SJSA1 (cell line): ENCODE results near the gene NKX6-2. TPM values are rescaled to one million over a fixed set of nuclear protein-coding genes. Genes with fewer than 3 reads are reported as not detected.
A peak's percentile ranks its signal among the peaks of the same experiment; 100 is the strongest.
"Not testable (repeated sequence)": the region's sequence is repeated elsewhere in the genome, so short reads cannot be mapped to it uniquely, and the experiment has no call there.

Experiments
- DNase-seq, 2 experiments: peaks; one replicate each; pipeline ENCODE4 v3.0.0-alpha.2; 2015 to 2020; ENCODE audit warnings: low spot score in 2 of 2, low read depth in 1 of 2
- H3K27ac ChIP-seq: fragments of 250-450 bp; sonication (Bioruptor Pico); 2 replicates; pipeline ENCODE4 v1.5.1; 2020; ENCODE audit warnings: mild to moderate bottlenecking, moderate library complexity
- H3K27me3 ChIP-seq: fragments of 250-450 bp; sonication (Bioruptor Pico); replicated peaks from 2 replicates; pipeline ENCODE4 v1.5.1; 2020; ENCODE audit warnings: mild to moderate bottlenecking, moderate library complexity
- H3K36me3 ChIP-seq: fragments of 250-450 bp; sonication (Bioruptor Pico); 2 replicates; pipeline ENCODE4 v1.5.1; 2020; ENCODE audit warnings: mild to moderate bottlenecking
- H3K4me1 ChIP-seq: fragments of 250-450 bp; sonication (Bioruptor Pico); replicated peaks from 2 replicates; pipeline ENCODE4 v1.6.1; 2021; ENCODE audit warnings: mild to moderate bottlenecking
- H3K4me3 ChIP-seq: fragments of 250-450 bp; sonication (Bioruptor Pico); 2 replicates; pipeline ENCODE4 v1.5.1; 2020; ENCODE audit warnings: mild to moderate bottlenecking
- H3K9me3 ChIP-seq: fragments of 250-450 bp; sonication (Bioruptor Pico); replicated peaks from 2 replicates; pipeline ENCODE4 v1.5.1; 2020; ENCODE audit warnings: mild to moderate bottlenecking
- total RNA-seq: library from RNA; depleted of rRNA; stranded (reverse); fragments of >200 nt; shearing (Covaris generic); gene quantifications from 2 replicates; pipeline ENCODE4 v1.2.3, GENCODE V29; 2014; rRNA removed

The NKX6-2 gene
- not detected in 2 replicates for total RNA-seq

GRCh38 chr10:132785723-132786475 is at the start of gene NKX6-2:
Gene NKX6-2 (minus strand): TSS chr10:132786147. CDS start chr10:132785948, 199 bp downstream.
- peaks cover 53% of the 10 kb centered on the region for H3K27me3 ChIP-seq

GRCh38 chr10:132834891-132835847 is 49.2 kb upstream of the NKX6-2 start:
- Histone ChIP-seq H3K27me3 (peaks cover 21% of the 10 kb centered on the region), H3K27ac (no peak overlapping the region), H3K4me1 (no peaks in the 10 kb centered on the region), H3K36me3 (no peaks in the 10 kb centered on the region), H3K9me3 (no peaks in the 10 kb centered on the region), H3K4me3 (no peak overlapping the region)
- peak in 1 of 2 experiments; percentile 37 for DNase-seq

More at GRCh38 chr10:132785723-132786475, at the start of gene NKX6-2:
- peaks cover 26% of the 10 kb centered on the region for H3K9me3 ChIP-seq
- DNase-seq, result no peak
- H3K4me1 ChIP-seq, result peaks cover 24% of the 10 kb centered on the region
- no peak within 1 kb of the TSS for H3K4me3 ChIP-seq
- peaks cover 21% of the 10 kb centered on the region for H3K36me3 ChIP-seq
- no peak within 1 kb of the TSS for H3K27ac ChIP-seq

GRCh38 chr10:132834311-132834761 is 48.4 kb upstream of the NKX6-2 start:
- peaks cover 24% of the 10 kb centered on the region for H3K27me3 ChIP-seq

GRCh38 chr10:132833421-132834111 is 47.6 kb upstream of the NKX6-2 start:
- Histone ChIP-seq H3K27ac (no peak overlapping the region), H3K9me3 (no peaks in the 10 kb centered on the region), H3K27me3 (peaks cover 28% of the 10 kb centered on the region), H3K4me3 (no peak overlapping the region), H3K4me1 (no peaks in the 10 kb centered on the region), H3K36me3 (no peaks in the 10 kb centered on the region)
- DNase-seq, result no peak

More at GRCh38 chr10:132834311-132834761, 48.4 kb upstream of the NKX6-2 start:
- H3K9me3 ChIP-seq, result no peaks in the 10 kb centered on the region
- H3K4me3 ChIP-seq, result no peak overlapping the region
- H3K27ac ChIP-seq, result no peak overlapping the region
- no peak for DNase-seq
- no peaks in the 10 kb centered on the region for H3K36me3 ChIP-seq
- H3K4me1 ChIP-seq, result no peaks in the 10 kb centered on the region

GRCh38 chr10:132832186-132832969 is 46.4 kb upstream of the NKX6-2 start:
- no peaks in the 10 kb centered on the region for H3K36me3 ChIP-seq
- peaks cover 28% of the 10 kb centered on the region for H3K27me3 ChIP-seq
- H3K9me3 ChIP-seq, result no peaks in the 10 kb centered on the region
- DNase-seq, result no peak
- no peak overlapping the region for H3K27ac ChIP-seq
- no peak overlapping the region for H3K4me3 ChIP-seq
- H3K4me1 ChIP-seq, result no peaks in the 10 kb centered on the region

- Histone ChIP-seq H3K27ac (no peak overlapping the region), H3K9me3 (no peaks in the 10 kb centered on the region), H3K27me3 (peaks cover 28% of the 10 kb centered on the region), H3K4me3 (no peak overlapping the region), H3K4me1 (no peaks in the 10 kb centered on the region), H3K36me3 (no peaks in the 10 kb centered on the region)
- no peak for DNase-seq
Observed at GRCh38 chr10:132829403-132829802, 43.5 kb upstream of the NKX6-2 start.

GRCh38 chr10:132828681-132829080 is 42.7 kb upstream of the NKX6-2 start:
- Histone ChIP-seq H3K4me1 (no peaks in the 10 kb centered on the region), H3K9me3 (no peaks in the 10 kb centered on the region), H3K27me3 (peaks cover 28% of the 10 kb centered on the region), H3K4me3 (no peak overlapping the region), H3K36me3 (no peaks in the 10 kb centered on the region), H3K27ac (no peak overlapping the region)
- no peak for DNase-seq

GRCh38 chr10:132827861-132828539 is 42.1 kb upstream of the NKX6-2 start:
- no peak for DNase-seq
- Histone ChIP-seq H3K27me3 (peaks cover 28% of the 10 kb centered on the region), H3K36me3 (no peaks in the 10 kb centered on the region), H3K4me3 (no peak overlapping the region), H3K9me3 (no peaks in the 10 kb centered on the region), H3K27ac (no peak overlapping the region), H3K4me1 (no peaks in the 10 kb centered on the region)

- no peaks in the 10 kb centered on the region for H3K4me1 ChIP-seq
Observed at GRCh38 chr10:132827423-132827789, 41.5 kb upstream of the NKX6-2 start.

GRCh38 chr10:132826524-132827422 is 40.8 kb upstream of the NKX6-2 start:
- H3K36me3 ChIP-seq, result no peaks in the 10 kb centered on the region

More at GRCh38 chr10:132827423-132827789, 41.5 kb upstream of the NKX6-2 start:
- Histone ChIP-seq H3K27ac (no peak overlapping the region), H3K4me3 (no peak overlapping the region), H3K36me3 (no peaks in the 10 kb centered on the region), H3K27me3 (peaks cover 25% of the 10 kb centered on the region), H3K9me3 (no peaks in the 10 kb centered on the region)
- no peak for DNase-seq

GRCh38 chr10:132825783-132826523 is 40.0 kb upstream of the NKX6-2 start:
- not testable (repeated sequence) for H3K4me1 ChIP-seq, H3K9me3 ChIP-seq, H3K4me3 ChIP-seq, H3K36me3 ChIP-seq, H3K27ac ChIP-seq
- DNase-seq, result peak in 1 of 2 experiments; percentile 27
- H3K27me3 ChIP-seq, result peaks cover 18% of the 10 kb centered on the region

More at GRCh38 chr10:132826524-132827422, 40.8 kb upstream of the NKX6-2 start:
- peak in 1 of 2 experiments; percentile 48 for DNase-seq
- Histone ChIP-seq H3K4me1 (no peaks in the 10 kb centered on the region), H3K27ac (no peak overlapping the region), H3K9me3 (no peaks in the 10 kb centered on the region), H3K27me3 (peaks cover 24% of the 10 kb centered on the region), H3K4me3 (no peak overlapping the region)
